ENCODE results near the gene SYNPR.

GRCh38 chr3:63349583-63350573 lies 71.8 kb downstream of the SYNPR start:
- TF ChIP-seq CTCF (IDR thresholded peaks at IDR 0.05), result peak; percentile 39 to 72
- no peak for TF ChIP-seq POLR2AphosphoS5 (IDR thresholded peaks at IDR 0.05)
- no peak for TF ChIP-seq POLR2A (IDR thresholded peaks at IDR 0.05)
- no peak for TF ChIP-seq EP300 (IDR thresholded peaks at IDR 0.05)

Data from suprapubic skin (tissue), 4 donors.